Measurements from ENCODE around the gene FKTN. TPM values are rescaled to one million over a fixed set of nuclear protein-coding genes. Genes with fewer than 3 reads are reported as not detected.

FKTN gene
- total and polyA plus RNA-seq, 9 of the 15 experiments (the other 6 are each of a cell fraction or from before 2014, with no cell fraction given) = 5.4 to 16.3 (median 10.4) TPM

DNA sequence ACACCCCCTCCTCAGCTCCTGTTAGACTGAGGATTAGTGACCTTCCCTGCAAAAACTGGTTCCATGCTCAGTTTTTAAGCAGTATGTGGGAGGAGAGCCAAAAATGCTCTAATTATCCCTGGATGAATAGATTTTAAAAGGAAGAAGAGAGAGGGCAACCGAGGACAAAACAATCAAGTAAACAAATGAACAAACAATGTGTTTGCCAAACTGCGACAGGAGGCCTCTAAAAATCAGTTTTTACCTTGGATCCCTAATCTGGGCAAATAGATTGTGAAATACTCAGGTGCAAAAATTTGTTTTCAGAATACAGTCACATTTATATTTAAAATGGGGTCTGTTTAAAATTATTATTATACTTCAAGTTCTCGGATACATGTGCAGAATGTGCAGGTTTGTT is 112.8 kb downstream of the FKTN start (continued):
- TF ChIP-seq, protein P1, sequence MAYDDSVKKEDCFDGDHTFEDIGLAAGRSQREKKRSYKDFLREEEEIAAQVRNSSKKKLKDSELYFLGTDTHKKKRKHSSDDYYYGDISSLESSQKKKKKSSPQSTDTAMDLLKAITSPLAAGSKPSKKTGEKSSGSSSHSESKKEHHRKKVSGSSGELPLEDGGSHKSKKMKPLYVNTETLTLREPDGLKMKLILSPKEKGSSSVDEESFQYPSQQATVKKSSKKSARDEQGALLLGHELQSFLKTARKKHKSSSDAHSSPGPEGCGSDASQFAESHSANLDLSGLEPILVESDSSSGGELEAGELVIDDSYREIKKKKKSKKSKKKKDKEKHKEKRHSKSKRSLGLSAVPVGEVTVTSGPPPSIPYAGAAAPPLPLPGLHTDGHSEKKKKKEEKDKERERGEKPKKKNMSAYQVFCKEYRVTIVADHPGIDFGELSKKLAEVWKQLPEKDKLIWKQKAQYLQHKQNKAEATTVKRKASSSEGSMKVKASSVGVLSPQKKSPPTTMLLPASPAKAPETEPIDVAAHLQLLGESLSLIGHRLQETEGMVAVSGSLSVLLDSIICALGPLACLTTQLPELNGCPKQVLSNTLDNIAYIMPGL (CRISPR knock-in tag; IDR thresholded peaks at IDR 0.05) = no peak
- TF ChIP-seq, protein P2, sequence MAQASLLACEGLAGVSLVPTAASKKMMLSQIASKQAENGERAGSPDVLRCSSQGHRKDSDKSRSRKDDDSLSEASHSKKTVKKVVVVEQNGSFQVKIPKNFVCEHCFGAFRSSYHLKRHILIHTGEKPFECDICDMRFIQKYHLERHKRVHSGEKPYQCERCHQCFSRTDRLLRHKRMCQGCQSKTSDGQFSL (CRISPR knock-in tag; IDR thresholded peaks at IDR 0.05) = no peak
- TF ChIP-seq, protein P2 (tag; IDR thresholded peaks at IDR 0.05) = no peak
- TF ChIP-seq SMAD1 (IDR thresholded peaks at IDR 0.05; ENCODE audit: low read depth, low read length, partially characterized antibody) (no peak), ZKSCAN1 (IDR thresholded peaks at IDR 0.05; ENCODE audit: low read depth, low read length) (no peak), ZNF586 (CRISPR knock-in tag; conservative IDR thresholded peaks at IDR 0.05) (no peak), ZNF444 (CRISPR knock-in tag; IDR thresholded peaks at IDR 0.05) (no peak)

DNA sequence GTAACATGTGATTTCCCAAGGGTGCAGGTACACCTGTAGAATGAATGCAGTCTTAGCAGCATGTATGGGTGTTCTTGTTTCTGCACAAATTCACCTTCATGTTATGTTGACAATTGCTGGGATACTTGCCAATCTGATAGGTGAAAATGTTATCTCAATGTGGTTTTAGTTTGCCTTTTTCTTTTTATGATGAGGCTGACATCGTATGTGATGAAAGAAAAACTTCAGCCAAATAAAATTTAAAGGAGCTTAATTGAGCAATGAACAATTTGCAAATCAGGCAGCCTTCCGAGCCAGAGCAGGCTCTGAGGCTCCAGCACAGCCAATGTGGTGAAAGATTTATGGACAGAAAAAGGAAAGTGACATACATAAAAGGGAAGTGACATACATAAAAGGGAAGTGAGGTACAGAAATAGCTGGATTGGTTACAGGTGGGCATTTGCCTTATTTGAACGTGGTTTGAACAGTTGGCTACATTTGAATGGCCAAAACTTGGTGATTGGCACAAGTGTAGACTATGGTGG is 114.8 kb downstream of the FKTN start:
- 0% methylated on average over 3 of the region's 3 CpGs for WGBS (ENCODE audit: insufficient coverage, low coverage, missing lambda C conversion rate)
- Histone ChIP-seq H4K20me1 (replicated peaks; ENCODE audit: control insufficient read depth, insufficient read depth, low read length) (no peaks in the 10 kb centered on the region), H3K4me3 (no peak overlapping the region), H3K9me1 (ENCODE audit: control insufficient read depth, insufficient read depth, low read length) (no peaks in the 10 kb centered on the region), H3K79me2 (ENCODE audit: control insufficient read depth, insufficient read depth, low read length) (no peaks in the 10 kb centered on the region), H2AFZ (ENCODE audit: low read depth, low read length) (peak overlapping the region; percentile 76), H3K27ac (ENCODE audit: extremely low read depth, low read depth, low read length) (no peak overlapping the region), H3K9me3 (replicated peaks; ENCODE audit: control insufficient read depth, insufficient read depth, low read depth, low read length) (no peaks in the 10 kb centered on the region), H3K4me2 (ENCODE audit: insufficient read depth, low read length) (peak overlapping the region; percentile 43), H3K4me1 (replicated peaks in 1 of 2; ENCODE audit: control insufficient read depth in 2 of 2, insufficient read depth in 2 of 2, low read length in 2 of 2) (peaks cover 0 to 24% of the 10 kb centered on the region in 2 experiments; a peak in 4 of 5 replicates), H3K36me3 (ENCODE audit: control insufficient read depth, insufficient read depth, low read length) (no peaks in the 10 kb centered on the region), H3K27me3 (ENCODE audit: control insufficient read depth in 2 of 2, insufficient read depth in 2 of 2, low read length in 2 of 2) (no peaks in the 10 kb centered on the region), H3K9ac (ENCODE audit: insufficient read depth in 1 of 2, low read depth in 2 of 2, low read length in 2 of 2) (no peak overlapping the region)
- FAIRE-seq (peak; percentile 55), DNase-seq (ENCODE audit: extremely low read depth in 1 of 4, low spot score in 3 of 4) (peak in 1 of 4 experiments; percentile 53), ATAC-seq (peak; percentile 69)
- in situ Hi-C loops (cut with MboI) = no loop called here
- ChIA-PET POLR2A (interaction anchor here (0.8 kb wide), 1 partner anchor 11 kb away, joined by 4 read pairs; the partner anchor contains the start of gene TAL2), CTCF (ENCODE audit: low intra/inter-chr PET ratio) (no interaction called here)
- intact Hi-C loops (cut with micrococcal nuclease) = no loop called here
- no TSS peak for BruUV-seq (replicated peaks)
- peak; percentile 56 for TF ChIP-seq CEBPB (tag; IDR thresholded peaks at IDR 0.05)
- TF ChIP-seq MYBL2 (IDR thresholded peaks at IDR 0.05; ENCODE audit: low read depth) = peak; percentile 84
- no peak for TF ChIP-seq MYBL2 (CRISPR knock-in tag; IDR thresholded peaks at IDR 0.05; ENCODE audit: borderline replicate concordance)
- TF ChIP-seq EHMT2 (IDR thresholded peaks at IDR 0.05) = peak; percentile 72
- TF ChIP-seq, protein P3, sequence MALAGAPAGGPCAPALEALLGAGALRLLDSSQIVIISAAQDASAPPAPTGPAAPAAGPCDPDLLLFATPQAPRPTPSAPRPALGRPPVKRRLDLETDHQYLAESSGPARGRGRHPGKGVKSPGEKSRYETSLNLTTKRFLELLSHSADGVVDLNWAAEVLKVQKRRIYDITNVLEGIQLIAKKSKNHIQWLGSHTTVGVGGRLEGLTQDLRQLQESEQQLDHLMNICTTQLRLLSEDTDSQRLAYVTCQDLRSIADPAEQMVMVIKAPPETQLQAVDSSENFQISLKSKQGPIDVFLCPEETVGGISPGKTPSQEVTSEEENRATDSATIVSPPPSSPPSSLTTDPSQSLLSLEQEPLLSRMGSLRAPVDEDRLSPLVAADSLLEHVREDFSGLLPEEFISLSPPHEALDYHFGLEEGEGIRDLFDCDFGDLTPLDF (CRISPR knock-in tag; IDR thresholded peaks at IDR 0.05) = no peak
- TF ChIP-seq ATF1 (CRISPR knock-in tag; IDR thresholded peaks at IDR 0.05) = no peak
- peak; percentile 62 for TF ChIP-seq ATF1 (tag; IDR thresholded peaks at IDR 0.05)
- peak; percentile 50; the same call in 1 of the 2 replicates for TF ChIP-seq L3MBTL2 (IDR thresholded peaks at IDR 0.05)
- TF ChIP-seq ZEB2 (IDR thresholded peaks at IDR 0.05) = peak; percentile 70; the same call in 1 of the 2 replicates
- TF ChIP-seq EP300 (IDR thresholded peaks at IDR 0.05; ENCODE audit: low read length) = peak; percentile 29; the same call in 1 of the 2 replicates
- TF ChIP-seq ZNF263 (CRISPR knock-in tag; IDR thresholded peaks at IDR 0.05; ENCODE audit: borderline replicate concordance) = no peak
- TF ChIP-seq ZNF830 (CRISPR knock-in tag; IDR thresholded peaks at IDR 0.05) = 0 out of 2 replicates have a peak, but pooled peaks have one; percentile 51
